D721Med (cell line): ENCODE measurements around the gene PAH.

Source experiments
- DNase-seq: peaks from one replicate; pipeline ENCODE4 v3.0.0; 2011; ENCODE audit warnings: low spot score; ENCODE audit not compliant: insufficient read length
- FAIRE-seq: peaks from 2 replicates; lab custom pipeline; 2011; peaks lifted over from hg19 to GRCh38; lab: Jason Lieb, UNC
- CTCF ChIP-seq: IDR thresholded peaks from 2 replicates; pipeline ENCODE4 v1.5.1; 2012; ENCODE audit warnings: mild to moderate bottlenecking, control low read depth; ENCODE audit not compliant: insufficient read depth; ENCODE audit errors: missing control alignments

PAH gene

GRCh38 chr12:102917026-102917787 lies at the start of gene PAH:
Gene PAH, minus strand, starts transcription at chr12:102917244. Its CDS starts 114 bp downstream, at chr12:102917130.
- FAIRE-seq (no peak), DNase-seq (no peak)
- TF ChIP-seq CTCF, result no peak

- no peak for DNase-seq
- FAIRE-seq, result no peak
- no peak for TF ChIP-seq CTCF
Measured at GRCh38 chr12:102966200-102966863, 49.3 kb upstream of the PAH start.

GRCh38 chr12:102965281-102966155 lies 48.5 kb upstream of the PAH start:
- DNase-seq (no peak), FAIRE-seq (no peak)
- no peak for TF ChIP-seq CTCF

- FAIRE-seq (no peak), DNase-seq (no peak)
- TF ChIP-seq CTCF, result no peak
Measured at GRCh38 chr12:102964872-102965271, 47.8 kb upstream of the PAH start.

- no peak for FAIRE-seq
- no peak for TF ChIP-seq CTCF
- no peak for DNase-seq
Measured at GRCh38 chr12:102963796-102964195, 46.8 kb upstream of the PAH start.

GRCh38 chr12:102962986-102963385 lies 45.9 kb upstream of the PAH start:
- no peak for DNase-seq
- no peak for FAIRE-seq
- TF ChIP-seq CTCF, result no peak
